NCI-H1417 (cell line): ENCODE measurements around the gene UBA7.
"Not testable (repeated sequence)": the region's sequence is repeated elsewhere in the genome, so short reads cannot be mapped to it uniquely, and the experiment has no call there.

Experiments
- DNase-seq, 3 experiments: peaks; one replicate each; lab custom pipeline; 2025; lab: John Stamatoyannopoulos, UW

Gene UBA7, protein sequence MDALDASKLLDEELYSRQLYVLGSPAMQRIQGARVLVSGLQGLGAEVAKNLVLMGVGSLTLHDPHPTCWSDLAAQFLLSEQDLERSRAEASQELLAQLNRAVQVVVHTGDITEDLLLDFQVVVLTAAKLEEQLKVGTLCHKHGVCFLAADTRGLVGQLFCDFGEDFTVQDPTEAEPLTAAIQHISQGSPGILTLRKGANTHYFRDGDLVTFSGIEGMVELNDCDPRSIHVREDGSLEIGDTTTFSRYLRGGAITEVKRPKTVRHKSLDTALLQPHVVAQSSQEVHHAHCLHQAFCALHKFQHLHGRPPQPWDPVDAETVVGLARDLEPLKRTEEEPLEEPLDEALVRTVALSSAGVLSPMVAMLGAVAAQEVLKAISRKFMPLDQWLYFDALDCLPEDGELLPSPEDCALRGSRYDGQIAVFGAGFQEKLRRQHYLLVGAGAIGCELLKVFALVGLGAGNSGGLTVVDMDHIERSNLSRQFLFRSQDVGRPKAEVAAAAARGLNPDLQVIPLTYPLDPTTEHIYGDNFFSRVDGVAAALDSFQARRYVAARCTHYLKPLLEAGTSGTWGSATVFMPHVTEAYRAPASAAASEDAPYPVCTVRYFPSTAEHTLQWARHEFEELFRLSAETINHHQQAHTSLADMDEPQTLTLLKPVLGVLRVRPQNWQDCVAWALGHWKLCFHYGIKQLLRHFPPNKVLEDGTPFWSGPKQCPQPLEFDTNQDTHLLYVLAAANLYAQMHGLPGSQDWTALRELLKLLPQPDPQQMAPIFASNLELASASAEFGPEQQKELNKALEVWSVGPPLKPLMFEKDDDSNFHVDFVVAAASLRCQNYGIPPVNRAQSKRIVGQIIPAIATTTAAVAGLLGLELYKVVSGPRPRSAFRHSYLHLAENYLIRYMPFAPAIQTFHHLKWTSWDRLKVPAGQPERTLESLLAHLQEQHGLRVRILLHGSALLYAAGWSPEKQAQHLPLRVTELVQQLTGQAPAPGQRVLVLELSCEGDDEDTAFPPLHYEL

DNA sequence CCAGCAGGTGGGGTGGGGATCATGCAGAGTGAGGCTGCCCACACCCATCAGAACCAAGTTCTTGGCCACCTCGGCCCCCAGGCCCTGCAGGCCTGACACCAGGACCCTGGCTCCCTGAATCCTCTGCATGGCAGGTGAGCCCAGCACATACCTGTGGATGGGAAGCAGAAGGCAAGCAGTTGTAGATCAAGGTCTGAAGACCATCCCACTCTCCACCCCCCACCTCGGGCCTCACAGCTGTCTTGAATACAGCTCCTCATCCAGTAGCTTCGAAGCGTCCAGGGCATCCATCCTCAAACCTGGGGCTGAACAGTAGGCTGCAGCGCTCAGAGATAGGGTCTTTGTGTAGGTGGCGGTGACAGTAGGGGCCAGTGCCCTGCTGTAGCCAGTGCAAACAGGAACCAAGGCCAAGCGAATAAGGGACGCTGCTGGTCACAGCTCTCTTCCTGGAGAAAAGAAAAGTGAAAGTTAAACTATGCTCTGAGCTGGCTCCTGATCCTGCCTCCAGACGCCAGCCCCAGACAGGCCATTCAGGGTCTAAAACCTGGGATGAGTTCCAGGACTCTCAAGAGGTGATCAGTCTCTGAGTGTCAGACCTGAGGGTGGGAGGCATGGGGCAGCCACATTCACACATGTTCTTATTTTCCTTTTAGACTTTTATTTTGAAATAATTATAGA lies at the start of gene UBA7:
Gene UBA7, minus strand, starts transcription at position 457 of the 678 bp plus-strand sequence. Its CDS starts 166 bp downstream, at position 291.
- DNase-seq, result no peak

DNA sequence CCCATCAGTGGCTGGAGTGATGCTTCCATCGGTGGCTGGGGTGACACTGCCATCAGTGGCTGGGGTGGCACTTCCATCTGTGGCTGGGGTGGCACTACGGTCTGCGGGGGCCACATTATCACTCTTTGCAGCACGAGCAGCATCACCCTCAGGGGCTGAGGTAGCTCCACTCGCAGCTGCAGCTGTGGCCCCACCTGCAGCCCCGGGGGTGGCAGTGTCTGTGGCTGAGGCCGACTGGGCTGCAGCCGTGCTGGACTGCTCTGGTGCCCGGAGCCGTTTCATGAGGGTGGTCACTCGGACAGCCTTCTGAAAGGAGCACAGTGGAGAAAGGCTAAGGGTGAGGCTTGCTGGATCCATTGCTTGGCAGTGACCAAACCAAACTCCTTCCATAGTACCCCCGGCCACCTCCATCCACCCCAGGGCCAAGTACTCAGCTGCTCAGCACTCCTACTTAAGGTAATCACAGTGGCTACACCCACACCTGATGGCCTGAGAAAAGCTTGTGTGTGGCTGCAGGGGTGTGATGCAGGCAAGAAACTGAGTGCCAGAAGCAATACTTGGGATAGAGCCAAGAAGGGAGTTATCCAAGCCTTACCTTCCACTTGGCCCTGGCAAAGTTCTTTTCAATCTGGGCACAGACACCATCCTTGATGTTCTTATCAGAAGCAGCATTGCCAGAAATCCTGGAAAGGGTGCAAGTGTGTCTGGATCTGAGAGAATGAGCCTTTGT lies 46.0 kb upstream of the UBA7 start:
- DNase-seq, result no peak

DNA sequence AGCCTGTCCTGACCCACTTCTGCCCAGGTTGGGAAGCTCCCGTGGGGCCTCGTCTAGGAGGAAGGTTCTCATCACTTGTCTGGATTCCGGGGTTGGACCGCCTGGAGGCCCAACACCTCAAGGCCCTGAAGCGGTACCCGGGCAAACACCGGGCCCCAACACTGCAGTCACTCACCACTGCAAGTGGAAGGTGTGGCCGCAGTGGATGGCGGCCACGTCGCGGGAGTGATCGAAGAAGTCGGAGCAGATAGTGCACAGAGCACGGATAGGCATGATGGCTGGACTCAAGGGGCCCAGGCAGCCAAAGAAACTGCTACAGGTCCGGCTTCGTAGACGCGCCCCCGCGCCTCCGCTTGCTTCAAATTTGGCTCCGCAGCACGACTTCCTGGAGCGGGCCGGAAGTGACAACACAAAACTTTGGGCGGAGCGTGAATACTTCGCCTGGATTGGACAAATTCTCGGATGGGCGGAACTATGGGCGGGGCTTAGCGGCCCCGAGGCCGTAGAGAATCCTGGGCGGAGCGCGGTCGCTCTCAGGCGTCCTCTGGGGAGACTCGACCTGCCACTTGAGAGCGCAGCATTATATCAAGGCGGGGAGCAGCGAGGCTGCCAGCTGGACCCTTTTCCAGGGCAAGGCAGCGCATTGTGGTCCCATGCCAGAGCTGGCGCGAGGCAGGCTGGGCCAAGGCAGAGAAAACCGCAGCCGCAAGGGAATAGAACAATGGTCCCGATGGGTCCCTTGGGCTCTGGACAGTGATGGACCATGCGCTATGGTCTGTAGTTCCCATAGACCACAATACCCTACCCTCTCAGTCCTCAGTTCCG lies 42.6 kb upstream of the UBA7 start, which contains the start of gene TRAIP:
Gene TRAIP, minus strand, starts transcription at position 384 of the 825 bp plus-strand sequence. Its CDS starts 111 bp downstream, at position 273.
- peak; percentile 88 to 95 (median 95) for DNase-seq

DNA sequence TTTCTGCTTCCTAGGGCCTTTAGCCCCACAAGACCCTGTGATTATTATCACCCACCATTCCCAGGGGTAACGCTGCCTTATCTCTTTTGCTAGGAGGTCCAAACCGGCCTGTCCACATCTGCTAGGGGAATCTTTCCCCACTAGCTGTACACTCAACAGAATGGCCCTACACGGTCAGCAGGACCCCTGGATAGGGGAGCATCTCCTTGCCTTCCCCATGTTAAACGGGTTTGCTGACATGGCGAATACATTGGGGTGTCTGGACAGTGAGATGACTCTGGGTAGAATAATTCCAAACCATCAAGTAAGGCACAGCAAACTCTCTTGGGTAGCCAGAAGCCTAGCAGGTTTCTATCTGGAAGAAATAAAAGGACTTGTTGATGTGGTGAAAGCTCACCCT lies 41.9 kb upstream of the UBA7 start:
- no peak for DNase-seq

DNA sequence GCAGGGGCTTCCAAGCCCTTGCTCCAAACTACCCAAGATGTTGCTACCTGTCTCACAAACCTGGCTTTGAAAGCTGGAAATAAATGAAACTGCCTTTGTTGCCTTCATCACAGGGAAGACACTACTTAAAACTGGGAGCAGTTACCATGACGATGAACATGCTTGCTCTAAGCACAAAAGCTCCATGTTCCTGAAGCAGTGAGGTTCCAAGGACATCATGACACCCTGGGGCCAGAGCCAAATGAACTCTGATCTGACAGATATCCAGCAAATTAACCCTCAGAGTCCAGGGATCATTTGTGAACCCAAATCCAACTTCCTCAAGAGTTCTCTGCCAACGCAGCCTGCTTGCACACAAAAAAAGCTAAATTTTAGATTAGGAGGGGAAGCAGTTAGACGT lies 31.9 kb upstream of the UBA7 start:
- no peak for DNase-seq

DNA sequence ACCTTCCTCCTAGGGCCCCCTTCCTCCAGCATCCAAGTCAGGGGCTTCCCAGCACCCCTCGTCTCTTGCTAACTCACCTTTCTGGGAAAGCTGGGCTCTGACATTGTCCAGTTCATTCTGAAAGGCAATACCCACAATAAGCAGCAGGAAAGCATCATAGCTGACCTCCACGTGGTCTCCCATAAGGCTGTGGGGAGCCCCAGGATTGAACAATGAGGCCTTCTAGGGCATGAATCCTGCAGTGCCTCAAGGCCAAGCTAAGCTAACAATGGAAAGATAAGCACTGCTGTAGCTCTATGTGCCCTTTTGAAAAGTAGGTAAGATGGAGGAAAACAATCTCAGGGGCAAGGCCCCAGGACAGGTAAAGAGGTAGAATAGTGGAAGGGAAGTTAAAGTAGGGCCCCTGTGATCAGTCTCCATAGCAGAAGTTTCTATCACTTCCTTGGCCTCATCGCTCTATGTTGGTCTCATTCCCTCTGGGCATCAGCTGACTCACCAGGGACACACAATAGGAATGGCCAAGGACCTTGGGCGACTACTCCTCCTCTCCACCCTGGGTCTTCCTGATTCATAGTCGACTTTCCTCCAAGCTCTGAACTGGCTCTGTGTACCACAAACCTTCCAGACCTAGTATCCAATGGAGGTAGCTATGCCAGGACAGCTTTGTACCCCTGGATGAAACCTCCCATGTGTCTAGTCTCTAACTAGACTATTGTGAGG lies 30.9 kb upstream of the UBA7 start:
- no peak for DNase-seq

DNA sequence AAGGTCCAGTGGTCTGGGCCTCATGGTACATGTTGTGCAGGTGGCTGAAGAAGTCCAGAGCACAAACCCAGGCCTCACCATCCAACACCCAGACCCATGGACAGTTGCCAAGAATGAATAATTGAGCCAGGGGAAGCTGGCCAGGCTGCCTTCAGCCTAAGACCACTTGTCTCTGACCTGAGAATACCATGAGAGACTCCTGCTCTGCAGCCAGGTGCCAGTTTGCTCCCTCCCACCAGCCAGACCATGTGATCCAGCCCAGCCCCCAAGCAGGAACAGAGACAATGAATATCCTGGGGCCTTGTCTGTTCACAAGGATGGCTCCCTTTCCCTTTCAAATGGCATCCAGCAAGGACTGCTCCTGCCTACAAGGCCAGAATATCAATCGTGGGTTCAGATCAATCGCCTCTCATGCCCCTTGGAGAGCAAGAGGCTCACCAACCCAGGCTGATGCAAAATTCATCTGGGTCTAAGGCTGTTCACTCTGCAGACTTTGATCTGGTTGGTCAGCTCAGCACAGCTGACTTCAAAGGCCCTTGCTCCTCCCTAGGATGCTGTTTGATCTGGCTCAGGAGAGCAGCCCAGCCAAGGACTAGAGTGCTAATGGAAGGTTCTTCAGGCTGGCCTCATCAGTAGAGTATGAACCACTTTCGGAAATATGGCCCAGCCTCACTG lies 29.2 kb upstream of the UBA7 start:
- DNase-seq, result no peak

DNA sequence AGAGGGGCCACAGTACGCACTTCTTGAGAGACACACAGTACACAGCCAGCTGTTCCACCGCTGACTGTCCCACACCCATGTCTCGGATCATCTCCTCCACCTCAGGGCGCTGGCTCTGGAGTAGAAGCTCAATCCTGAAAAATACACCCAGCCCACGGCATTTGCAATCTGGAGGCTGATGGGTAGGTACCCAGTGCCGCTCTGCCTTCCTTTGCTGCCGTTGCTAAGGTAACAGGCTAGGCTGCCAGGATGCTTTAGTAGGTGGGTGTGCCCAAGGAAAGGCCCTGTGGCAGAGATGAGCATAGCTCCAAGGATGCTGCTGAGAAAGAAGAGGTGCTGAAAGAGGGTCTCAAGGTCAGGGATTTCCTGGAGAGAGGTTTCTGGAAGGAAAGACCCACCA lies 28.1 kb upstream of the UBA7 start:
- DNase-seq, result no peak

DNA sequence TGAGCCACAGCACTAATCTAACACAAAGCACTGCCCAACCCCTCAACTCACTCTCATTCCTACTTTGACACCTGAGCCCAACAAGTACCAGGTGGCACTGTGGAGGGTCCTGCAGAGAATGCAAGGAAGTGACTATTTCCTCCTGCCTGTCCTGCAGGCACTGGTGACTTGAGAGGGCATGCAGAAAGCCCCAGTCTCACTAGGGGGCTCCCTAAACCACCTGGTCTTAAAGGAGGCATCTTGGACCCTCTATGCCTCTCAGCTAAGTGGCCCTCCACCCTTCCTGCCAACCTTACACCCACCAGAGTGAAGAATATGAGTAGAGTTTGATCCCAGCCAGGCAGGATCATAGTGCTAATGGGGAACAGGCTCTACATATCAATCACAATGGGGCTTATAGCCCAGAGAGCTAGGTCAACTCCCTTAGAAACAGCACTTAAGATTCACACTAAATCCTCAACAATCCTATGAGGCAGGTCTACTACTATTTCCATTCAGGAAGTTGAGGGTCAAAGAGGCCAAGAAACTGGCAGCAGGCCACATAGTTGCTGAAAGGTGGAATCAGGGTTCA lies 27.5 kb upstream of the UBA7 start:
- peak in 1 of 3 experiments; percentile 25 for DNase-seq

DNA sequence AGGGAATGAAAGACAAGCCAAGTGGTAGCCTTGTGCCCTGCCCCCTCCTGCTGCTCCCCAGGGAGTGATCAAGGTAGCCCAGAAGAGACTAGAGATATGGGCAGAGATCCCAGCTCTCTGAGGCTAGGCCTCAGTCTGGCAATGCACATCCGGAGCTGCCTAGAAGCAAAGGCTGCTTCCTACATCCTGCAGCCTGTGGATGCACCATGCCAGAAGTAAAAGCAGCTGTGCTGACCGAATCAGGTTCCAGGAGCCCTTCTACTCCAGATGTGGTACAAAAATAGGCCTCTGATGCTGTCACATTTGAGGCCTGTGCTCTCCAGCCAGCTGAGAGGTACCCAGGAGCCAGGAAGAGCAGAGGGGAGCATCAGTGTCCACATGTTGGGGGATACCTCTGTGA lies 26.6 kb upstream of the UBA7 start:
- no peak for DNase-seq

DNA sequence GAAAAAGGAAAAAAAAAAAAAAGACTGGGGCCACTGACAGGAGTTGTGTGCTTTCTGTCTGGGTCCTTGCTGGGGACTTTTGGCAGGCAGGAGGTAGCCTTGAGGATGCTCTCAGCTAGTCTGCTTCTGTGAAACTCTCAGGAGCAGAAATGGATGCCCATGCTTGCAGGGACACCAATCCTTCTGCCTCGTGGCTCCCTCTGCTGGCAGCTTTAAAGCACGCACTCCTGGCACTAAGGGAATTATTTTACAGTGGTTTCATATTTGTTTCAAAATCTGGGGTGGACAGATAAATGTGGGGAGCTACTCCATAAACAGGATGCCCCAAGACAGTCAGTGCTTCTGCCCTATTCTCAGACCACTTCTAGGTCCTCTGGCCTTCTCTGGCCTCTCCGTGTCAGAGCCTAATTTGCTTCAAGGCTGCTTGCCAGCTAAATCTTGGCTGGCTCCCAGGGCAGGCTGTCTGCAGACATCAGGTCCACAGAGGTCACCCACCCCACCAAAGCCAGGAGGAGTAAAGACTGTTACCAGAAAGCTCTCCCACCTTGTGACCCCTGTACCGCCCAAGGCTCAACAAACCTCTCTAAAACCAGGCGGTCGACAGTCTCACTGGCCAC lies 25.5 kb upstream of the UBA7 start:
- peak; percentile 14 to 67 (median 34) for DNase-seq

DNA sequence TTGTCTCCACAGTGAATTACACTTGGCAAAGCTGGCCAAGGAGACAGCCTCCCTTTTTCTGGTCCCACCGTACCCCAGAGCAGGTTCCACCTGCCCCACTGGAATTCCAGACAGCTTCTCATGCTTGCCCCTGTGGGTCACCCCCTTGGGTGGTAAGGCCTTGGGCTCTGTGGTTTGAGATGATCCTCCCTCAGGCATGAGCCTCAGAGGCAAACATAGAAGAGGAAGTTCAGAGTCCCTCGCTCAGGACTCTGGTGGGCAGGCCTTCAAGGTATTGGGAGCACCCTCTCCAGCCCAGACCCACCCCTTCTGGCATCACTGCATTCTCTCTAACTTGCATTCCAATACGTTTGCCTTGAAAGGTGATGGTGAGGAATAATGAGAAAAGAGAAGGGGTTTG lies 17.6 kb upstream of the UBA7 start:
- DNase-seq, result no peak

DNA sequence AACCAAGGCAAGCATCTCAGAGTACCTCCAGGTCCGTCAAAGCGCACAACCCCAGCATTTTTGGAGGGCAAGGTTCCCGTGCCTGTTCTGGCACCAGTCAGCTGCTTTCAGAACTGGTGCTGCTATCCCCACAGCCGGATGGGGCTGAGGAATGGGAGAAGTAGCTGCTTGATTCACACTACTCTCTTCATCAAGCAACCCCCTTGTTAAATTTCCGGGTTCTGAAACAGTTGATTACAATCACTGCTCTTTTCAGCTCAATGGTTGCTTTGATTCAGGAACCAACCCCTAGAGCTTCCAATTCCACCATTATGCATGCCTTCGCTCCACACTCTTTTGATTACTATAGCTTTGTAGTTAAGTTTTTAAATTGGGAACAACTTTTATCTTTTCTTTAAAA lies 12.3 kb upstream of the UBA7 start:
- no peak for DNase-seq

DNA sequence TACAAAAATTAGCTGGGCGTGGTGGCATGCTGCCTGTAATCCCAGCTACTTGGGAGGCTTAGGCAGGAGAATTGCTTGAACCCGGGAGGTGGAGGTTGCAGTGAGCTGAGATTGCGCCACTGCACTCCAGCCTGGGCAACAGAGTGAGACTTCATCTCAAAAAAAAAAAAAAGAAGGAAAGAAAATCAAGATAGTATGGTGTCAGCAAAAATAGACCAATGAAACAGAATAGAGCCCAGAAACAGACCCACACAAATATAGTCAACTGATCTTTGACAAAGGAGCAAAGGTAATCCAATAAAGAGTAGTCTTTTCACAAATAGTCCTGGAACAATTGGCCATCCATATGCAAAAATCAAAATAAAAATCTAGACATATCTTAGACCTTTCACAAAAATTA lies 9.4 kb upstream of the UBA7 start:
- not testable (repeated sequence) for DNase-seq

DNA sequence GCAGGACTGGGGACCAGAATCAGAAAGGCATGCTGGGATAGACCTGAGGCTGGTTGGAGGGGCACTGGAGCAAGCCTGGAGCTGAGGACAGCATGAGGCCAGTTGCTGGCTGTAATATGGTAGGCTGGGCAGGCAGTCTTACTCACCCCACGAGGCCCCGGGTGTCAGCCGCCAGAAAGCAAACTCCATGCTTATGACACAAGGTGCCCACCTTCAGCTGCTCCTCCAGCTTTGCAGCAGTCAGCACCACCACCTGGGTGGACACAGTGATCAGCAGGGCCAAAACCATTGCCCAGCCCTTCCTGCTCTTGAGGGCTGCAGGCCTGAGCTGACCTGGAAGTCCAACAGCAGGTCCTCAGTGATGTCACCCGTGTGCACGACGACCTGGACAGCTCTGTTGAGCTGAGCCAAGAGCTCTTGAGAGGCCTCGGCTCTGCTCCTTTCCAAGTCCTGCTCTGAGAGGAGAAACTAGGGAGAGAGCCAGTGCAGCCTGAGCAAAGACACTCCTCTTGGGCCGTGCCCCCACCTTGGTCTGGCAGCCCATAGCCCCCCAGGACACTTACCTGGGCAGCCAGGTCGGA lies 747 bp downstream of the UBA7 start:
- no peak for DNase-seq

DNA sequence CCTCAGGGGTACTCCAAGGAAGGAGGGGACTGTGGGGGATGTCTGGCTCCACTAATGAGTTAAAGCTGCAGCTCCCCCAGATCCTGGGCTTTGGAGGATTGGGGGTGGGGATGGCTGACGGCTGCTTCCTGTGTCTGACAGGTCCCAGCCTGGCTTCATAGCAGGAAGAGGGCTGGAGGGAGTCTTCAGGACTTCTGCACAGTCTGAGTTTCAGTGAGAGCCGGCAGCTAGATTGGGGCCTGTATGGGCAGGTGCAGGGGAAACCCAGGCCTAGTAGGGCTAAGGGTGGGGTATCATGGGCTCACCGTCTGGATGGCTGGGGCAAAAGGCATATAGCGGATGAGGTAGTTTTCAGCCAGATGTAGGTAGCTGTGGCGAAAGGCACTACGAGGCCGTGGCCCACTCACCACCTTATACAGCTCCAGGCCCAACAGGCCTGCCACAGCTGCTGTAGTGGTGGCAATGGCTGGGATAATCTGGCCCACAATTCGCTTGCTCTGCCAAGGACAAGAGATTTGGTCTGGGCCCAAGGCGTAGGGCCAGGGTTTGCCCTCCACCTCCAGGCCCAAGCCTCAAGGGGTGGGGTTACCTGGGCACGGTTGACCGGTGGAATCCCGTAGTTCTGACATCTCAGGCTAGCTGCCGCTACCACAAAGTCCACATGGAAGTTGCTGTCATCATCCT lies 6.2 kb downstream of the UBA7 start:
- DNase-seq, result no peak

DNA sequence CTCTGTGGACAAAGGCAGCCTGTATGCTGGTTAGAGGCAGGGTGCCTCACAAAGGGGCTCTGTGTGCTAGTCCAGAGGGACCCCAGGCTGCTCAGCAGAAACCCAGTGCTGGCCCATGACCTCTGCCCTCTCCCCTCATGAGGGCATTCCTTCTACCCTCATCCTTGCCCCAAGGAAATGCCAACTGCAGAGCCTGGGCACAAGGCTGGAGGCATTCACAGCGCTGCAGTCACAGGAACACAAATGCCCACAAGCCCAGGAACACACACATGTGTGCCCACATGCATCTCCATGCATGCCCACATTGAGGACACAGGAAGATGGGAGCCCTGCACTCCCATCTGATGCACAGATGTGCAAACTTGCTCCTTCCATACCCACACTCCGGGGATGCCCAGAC lies 6.9 kb downstream of the UBA7 start:
- no peak for DNase-seq
